Muscle of leg (tissue), 11 donors: ENCODE measurements around the gene ZDHHC14. TPM values are rescaled to one million over a fixed set of nuclear protein-coding genes. Genes with fewer than 3 reads are reported as not detected.
"Not testable (repeated sequence)": the region's sequence is repeated elsewhere in the genome, so short reads cannot be mapped to it uniquely, and the experiment has no call there.

ENCODE experiments used
- DNase-seq: peaks from one replicate; pipeline ENCODE4 v3.0.0; 2013
- H3K27ac ChIP-seq: one replicate; pipeline ENCODE4 v1.5.1; 2013; ENCODE audit warnings: mild to moderate bottlenecking, low read length, control low read depth
- H3K27me3 ChIP-seq: one replicate; pipeline ENCODE4 v1.6.1; 2013; ENCODE audit warnings: low read length; ENCODE audit not compliant: control insufficient read depth, insufficient read depth
- H3K36me3 ChIP-seq: one replicate; pipeline ENCODE4 v1.6.1; 2013; ENCODE audit warnings: low read length; ENCODE audit not compliant: control insufficient read depth, insufficient read depth
- H3K4me1 ChIP-seq: one replicate; pipeline ENCODE4 v1.6.1; 2013; ENCODE audit warnings: low read length; ENCODE audit not compliant: control insufficient read depth, insufficient read depth
- H3K4me3 ChIP-seq: one replicate; pipeline ENCODE4 v1.5.1; 2013; ENCODE audit warnings: low read length, control low read depth
- H3K9me3 ChIP-seq: replicated peaks from 2 replicates; pipeline ENCODE4 v1.6.1; 2013; ENCODE audit warnings: low read depth, low read length; ENCODE audit not compliant: control insufficient read depth
- WGBS: methylation state at CpG from one replicate; pipeline ENCODE4 v1.1.5; 2013; ENCODE audit warnings: missing lambda C conversion rate; ENCODE audit not compliant: insufficient coverage; 5-methylcytosine and 5-hydroxymethylcytosine counted together
- polyA plus RNA-seq, 8 donors: library from polyadenylated mRNA; unstranded; fragments of 120-200 nt; gene quantifications; one replicate each; pipeline versions ENCODE4 v1.2.1 to v1.2.3, GENCODE V29; 2013; ENCODE audit warnings: inconsistent platforms in 1 of 8, low replicate concordance in 1 of 8; ENCODE audit not compliant: insufficient read length in 8 of 8, insufficient read depth in 1 of 8
- total RNA-seq: library from RNA; stranded (reverse); fragments of 120-200 nt; gene quantifications from one replicate; pipeline ENCODE4 v1.2.4, GENCODE V29; 2013

Gene ZDHHC14
- total and polyA plus RNA-seq, 9 donors, result 3.4 to 8.9 (median 5.7) TPM

DNA sequence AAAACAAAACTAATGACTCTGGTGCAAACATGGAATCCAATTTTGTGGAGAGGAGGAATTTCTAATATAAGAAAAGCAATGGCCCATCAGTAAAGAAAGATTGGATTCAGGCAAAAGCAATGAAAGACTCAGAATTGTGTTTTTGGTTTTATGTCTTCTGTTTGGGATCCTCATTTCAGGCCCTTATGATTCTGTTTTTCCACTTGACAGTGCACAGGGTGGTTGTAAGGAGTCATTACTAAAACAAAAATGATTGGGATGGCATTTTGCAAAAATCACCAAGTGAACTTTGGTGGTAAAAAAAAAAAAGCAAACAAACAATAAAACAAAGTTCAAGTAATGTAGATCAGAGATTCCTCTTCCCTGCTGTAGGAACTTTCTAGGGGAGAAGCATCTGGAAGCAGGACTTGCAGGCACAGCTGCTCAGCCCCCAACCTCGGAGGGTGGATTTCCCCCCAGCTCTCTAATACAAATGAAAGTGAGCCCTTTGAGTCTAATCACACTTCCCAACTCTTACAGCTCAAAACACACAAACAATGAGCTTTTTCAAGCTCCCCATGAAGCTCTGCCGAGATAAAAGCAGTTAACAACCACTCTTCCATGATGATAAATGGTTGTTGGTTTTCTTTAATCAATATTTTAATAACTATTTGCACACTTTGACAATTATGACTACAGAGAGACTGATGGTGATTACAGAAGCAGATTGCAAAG is 177.7 kb downstream of the ZDHHC14 start:
- no peak overlapping the region for H3K27ac ChIP-seq
- no peak for DNase-seq
- H3K27me3 ChIP-seq, result no peaks in the 10 kb centered on the region
- H3K36me3 ChIP-seq, result no peaks in the 10 kb centered on the region
- WGBS, result no CpG with 5 or more reads among the region's 2 CpGs
- H3K4me1 ChIP-seq, result no peaks in the 10 kb centered on the region
- no peak overlapping the region for H3K4me3 ChIP-seq
- no peaks in the 10 kb centered on the region for H3K9me3 ChIP-seq

- Histone ChIP-seq H3K36me3 (no peaks in the 10 kb centered on the region), H3K4me3 (no peak overlapping the region), H3K27ac (no peak overlapping the region), H3K9me3 (no peaks in the 10 kb centered on the region), H3K27me3 (no peaks in the 10 kb centered on the region), H3K4me1 (no peaks in the 10 kb centered on the region)
- no peak for DNase-seq
- 86% methylated on average over 4 of the region's 10 CpGs for WGBS
Measured at GRCh38 chr6:157559201-157559756, 178.3 kb downstream of the ZDHHC14 start.

DNA sequence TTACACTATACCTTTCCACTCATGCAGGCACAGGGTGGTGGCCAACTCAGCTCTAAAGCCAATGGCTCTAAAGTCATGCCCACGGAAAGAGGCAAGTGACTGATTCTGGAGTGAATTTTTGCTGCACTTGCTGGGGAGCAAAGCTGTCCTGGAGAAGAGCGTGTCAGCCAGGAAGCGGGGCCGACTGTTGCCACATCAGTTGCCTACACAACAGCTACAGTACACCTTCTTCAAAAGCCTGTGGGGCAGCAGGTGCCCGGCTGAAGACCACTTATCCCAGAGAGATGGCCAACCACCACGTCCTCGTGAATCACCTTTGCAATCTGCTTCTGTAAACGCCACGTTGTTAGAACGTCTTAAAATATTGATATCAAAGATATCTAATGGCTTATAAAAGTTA is 179.1 kb downstream of the ZDHHC14 start:
- H3K27me3 ChIP-seq, result not testable (repeated sequence)
- 94% methylated on average over 4 of the region's 10 CpGs for WGBS

GRCh38 chr6:157560691-157561413 is 179.9 kb downstream of the ZDHHC14 start:
- WGBS, result 97% methylated on average over 5 of the region's 17 CpGs
- no peak for DNase-seq
- Histone ChIP-seq H3K4me3 (no peak overlapping the region), H3K36me3 (no peaks in the 10 kb centered on the region), H3K27ac (no peak overlapping the region), H3K4me1 (no peaks in the 10 kb centered on the region), H3K9me3 (peaks cover under 1% of the 10 kb centered on the region), H3K27me3 (no peaks in the 10 kb centered on the region)

More for the DNA sequence above, 179.1 kb downstream of the ZDHHC14 start:
- H3K9me3 ChIP-seq, DNase-seq, H3K36me3 ChIP-seq, H3K4me3 ChIP-seq, H3K4me1 ChIP-seq, H3K27ac ChIP-seq: not testable (repeated sequence)

- no peak for DNase-seq
- H3K4me1 ChIP-seq, result no peaks in the 10 kb centered on the region
- H3K36me3 ChIP-seq, result no peaks in the 10 kb centered on the region
- H3K27me3 ChIP-seq, result no peaks in the 10 kb centered on the region
- no peak overlapping the region for H3K27ac ChIP-seq
- WGBS, result no CpG with 5 or more reads among the region's 8 CpGs
- H3K9me3 ChIP-seq, result peaks cover 5% of the 10 kb centered on the region
- H3K4me3 ChIP-seq, result no peak overlapping the region
Measured at GRCh38 chr6:157561414-157561790, 180.4 kb downstream of the ZDHHC14 start.

- H3K36me3 ChIP-seq, result no peaks in the 10 kb centered on the region
- no peaks in the 10 kb centered on the region for H3K4me1 ChIP-seq
- no peaks in the 10 kb centered on the region for H3K27me3 ChIP-seq
- WGBS, result 85% methylated on average over 13 of the region's 15 CpGs
- H3K9me3 ChIP-seq, result peaks cover 6% of the 10 kb centered on the region
- H3K4me3 ChIP-seq, result no peak overlapping the region
- no peak overlapping the region for H3K27ac ChIP-seq
- no peak for DNase-seq
Measured at GRCh38 chr6:157561929-157562810, 181.2 kb downstream of the ZDHHC14 start.

GRCh38 chr6:157562997-157563396 is 182.0 kb downstream of the ZDHHC14 start:
- no peaks in the 10 kb centered on the region for H3K27me3 ChIP-seq
- no peaks in the 10 kb centered on the region for H3K4me1 ChIP-seq
- no peak overlapping the region for H3K27ac ChIP-seq
- no peak overlapping the region for H3K4me3 ChIP-seq
- H3K36me3 ChIP-seq, result no peaks in the 10 kb centered on the region
- no peak for DNase-seq
- 95% methylated on average over 10 of the region's 11 CpGs for WGBS
- peaks cover 10% of the 10 kb centered on the region for H3K9me3 ChIP-seq

DNA sequence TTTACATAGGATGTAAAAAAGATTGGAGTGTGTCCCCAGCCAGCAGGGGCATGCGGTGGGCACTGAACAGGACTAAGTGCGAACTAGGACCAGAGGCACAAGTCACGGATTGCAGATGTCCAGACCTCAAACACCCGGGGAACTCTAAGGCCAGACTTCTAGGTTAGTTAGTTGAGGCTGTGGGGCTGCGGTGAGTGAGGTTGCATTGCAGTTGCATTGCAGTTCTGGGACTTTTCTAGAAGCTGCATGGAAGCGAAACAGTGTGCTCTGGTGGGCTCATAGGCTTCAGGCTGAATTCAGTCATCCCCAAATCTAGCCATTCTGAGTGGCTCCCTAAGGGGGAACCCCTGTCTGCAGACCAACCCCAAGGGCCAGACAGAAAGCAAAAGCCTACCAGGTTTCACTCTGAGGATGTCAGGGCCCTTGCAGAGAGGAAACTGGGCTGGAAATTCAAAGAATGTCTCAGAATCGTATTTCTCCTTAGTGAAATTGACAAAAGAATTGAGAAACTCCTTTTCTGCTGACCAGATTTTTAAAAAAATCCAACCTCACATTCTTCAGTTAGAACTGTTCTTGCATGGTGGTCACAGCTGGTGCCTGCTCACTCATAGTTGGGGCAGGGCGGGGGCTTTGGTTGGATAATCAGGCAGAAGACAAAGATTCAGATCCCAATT is 182.8 kb downstream of the ZDHHC14 start:
- Histone ChIP-seq H3K27ac (no peak overlapping the region), H3K9me3 (peaks cover 13% of the 10 kb centered on the region), H3K27me3 (no peaks in the 10 kb centered on the region), H3K36me3 (no peaks in the 10 kb centered on the region), H3K4me1 (no peaks in the 10 kb centered on the region), H3K4me3 (no peak overlapping the region)
- DNase-seq, result no peak
- 86% methylated on average over 5 of the region's 8 CpGs for WGBS

DNA sequence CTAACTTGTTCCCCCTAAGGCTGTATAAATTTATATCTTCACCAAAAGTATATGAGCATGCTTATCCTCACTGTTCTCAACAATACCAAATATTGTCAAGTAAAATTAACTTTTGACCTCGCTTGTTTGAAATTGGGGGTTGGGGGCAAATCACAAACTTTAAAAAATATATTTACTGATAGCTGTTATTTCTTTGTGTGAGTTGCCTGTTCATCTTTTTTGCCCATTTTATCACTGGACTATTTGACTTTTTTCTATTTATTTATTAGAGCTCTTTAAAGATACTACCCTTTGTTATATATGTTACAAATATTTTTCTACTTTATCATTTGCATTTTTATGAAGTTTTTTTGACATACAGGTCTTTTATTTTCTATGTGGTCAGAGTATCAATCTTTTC is 187.7 kb downstream of the ZDHHC14 start:
- Histone ChIP-seq H3K4me1 (no peaks in the 10 kb centered on the region), H3K27ac (no peak overlapping the region), H3K27me3 (no peaks in the 10 kb centered on the region), H3K36me3 (no peaks in the 10 kb centered on the region), H3K9me3 (peaks cover 13% of the 10 kb centered on the region), H3K4me3 (no peak overlapping the region)
- no peak for DNase-seq
- no CpG with 5 or more reads among the region's 1 CpG for WGBS
